Uterus (tissue), 2 donors: ENCODE results near the gene PEDS1.

Experiments
- CTCF ChIP-seq, 4 experiments: fragments of 200-600 bp in 2 of 4; fragments of 450-650 bp in 2 of 4; sonication (generic) in 2 of 4; IDR thresholded peaks; one replicate each; pipeline ENCODE4 v1.5.1; 2016 to 2019; ENCODE audit warnings: antibody characterized with exemption in 4 of 4, mild to moderate bottlenecking in 2 of 4, moderate library complexity in 1 of 4
- POLR2A ChIP-seq, 2 donors: fragments of 450-650 bp; IDR thresholded peaks; one replicate each; pipeline ENCODE4 v1.6.1; 2016; ENCODE audit warnings: antibody characterized with exemption in 2 of 2, mild to moderate bottlenecking in 1 of 2, moderate library complexity in 1 of 2

GRCh38 chr20:50146732-50147662 lies 6.5 kb downstream of the PEDS1 start:
- TF ChIP-seq POLR2A (IDR thresholded peaks at IDR 0.05) = no peak
- no peak for TF ChIP-seq CTCF (IDR thresholded peaks at IDR 0.05)
